Erythroblast (primary cell): ENCODE results near the gene FIBCD1.

Experiments used
- GATA1 ChIP-seq: IDR thresholded peaks from 2 replicates; pipeline ENCODE4 v1.6.1; 2011; ENCODE audit warnings: low read depth, mild to moderate bottlenecking, control low read depth, low read length, moderate library complexity
- POLR2A ChIP-seq: IDR thresholded peaks from 2 replicates; pipeline ENCODE4 v1.6.1; 2011; ENCODE audit warnings: mild to moderate bottlenecking, low read length

- TF ChIP-seq POLR2A = no peak
- no peak for TF ChIP-seq GATA1
Measured at GRCh38 chr9:130945173-130945572, 6.1 kb upstream of the FIBCD1 start.
